ENCODE data around the gene CCNJL. TPM values are rescaled to one million over a fixed set of nuclear protein-coding genes. Genes with fewer than 3 reads are reported as not detected.
A peak's percentile ranks its signal among the peaks of the same experiment; 100 is the strongest.

CCNJL gene
- total and polyA plus RNA-seq, 12 donors, result 1.2 to 10.6 (median 4.3) TPM

- WGBS, 4 donors, result 60 to 78% (median 71%) methylated on average over 3 of the region's 3 CpGs
- intact Hi-C loops (cut with DNase I), result no loop called here
- peaks cover 3 to 4% of the 10 kb centered on the region in 2 donors for H3K4me1 ChIP-seq (replicated peaks in 1 of 2)
- H3K9me3 ChIP-seq (replicated peaks in 1 of 3), result no peaks in the 10 kb centered on the region
- DNase-seq, result no peak
- no peaks in the 10 kb centered on the region for H3K36me3 ChIP-seq (replicated peaks in 1 of 2)
- H3K27ac ChIP-seq, result no peak overlapping the region
- H3K27me3 ChIP-seq, result no peaks in the 10 kb centered on the region
- TF ChIP-seq POLR2A (IDR thresholded peaks at IDR 0.05) (no peak), CTCF (IDR thresholded peaks at IDR 0.05) (no peak)
- no peak overlapping the region for H3K4me3 ChIP-seq
These were observed 70.2 kb downstream of the CCNJL start for GRCh38 chr5:160242145-160242544.

- no peak for DNase-seq
- TF ChIP-seq CTCF (IDR thresholded peaks at IDR 0.05) (no peak), POLR2A (IDR thresholded peaks at IDR 0.05) (no peak)
- peak overlapping the region in 2 of 5 donors; percentile 13 to 19 for H3K27ac ChIP-seq
- peaks cover 3 to 4% of the 10 kb centered on the region in 2 donors for H3K4me1 ChIP-seq (replicated peaks in 1 of 2)
- no peak overlapping the region for H3K4me3 ChIP-seq
- no peaks in the 10 kb centered on the region for H3K27me3 ChIP-seq
- no peaks in the 10 kb centered on the region for H3K36me3 ChIP-seq (replicated peaks in 1 of 2)
- intact Hi-C loops (cut with DNase I), result no loop called here
- H3K9me3 ChIP-seq (replicated peaks in 1 of 3), result no peaks in the 10 kb centered on the region
- 19 to 38% (median 28%) methylated on average over 3 of the region's 3 CpGs for WGBS, 4 donors
These were observed 72.0 kb downstream of the CCNJL start for GRCh38 chr5:160240350-160240749.

GRCh38 chr5:160237571-160238093, 74.7 kb downstream of the CCNJL start:
- TF ChIP-seq POLR2A (IDR thresholded peaks at IDR 0.05), result no peak
- no peak for TF ChIP-seq CTCF (IDR thresholded peaks at IDR 0.05)
- 77 to 84% (median 81%) methylated on average over 5 of the region's 5 CpGs for WGBS, 4 donors
- DNase-seq, result no peak
- intact Hi-C loops (cut with DNase I), result no loop called here
- H3K27ac ChIP-seq, result no peak overlapping the region
- H3K27me3 ChIP-seq, result no peaks in the 10 kb centered on the region
- H3K4me3 ChIP-seq, result no peak overlapping the region
- H3K4me1 ChIP-seq (replicated peaks in 1 of 2), result peaks cover 3 to 4% of the 10 kb centered on the region in 2 donors
- H3K36me3 ChIP-seq (replicated peaks in 1 of 2), result no peaks in the 10 kb centered on the region
- H3K9me3 ChIP-seq (replicated peaks in 1 of 3), result no peaks in the 10 kb centered on the region

- Histone ChIP-seq H3K27me3 (no peaks in the 10 kb centered on the region), H3K4me1 (replicated peaks in 1 of 2) (peaks cover 4 to 12% of the 10 kb centered on the region in 2 donors), H3K36me3 (replicated peaks in 1 of 2) (no peaks in the 10 kb centered on the region), H3K27ac (no peak overlapping the region), H3K4me3 (no peak overlapping the region), H3K9me3 (replicated peaks in 1 of 3) (no peaks in the 10 kb centered on the region)
- 93 to 97% (median 95%) methylated on average over 5 of the region's 5 CpGs for WGBS, 4 donors
- no peak for DNase-seq
- intact Hi-C loops (cut with DNase I), result no loop called here
- TF ChIP-seq POLR2A (IDR thresholded peaks at IDR 0.05) (no peak), CTCF (IDR thresholded peaks at IDR 0.05) (no peak)
These were observed 76.6 kb downstream of the CCNJL start for GRCh38 chr5:160235731-160236130.
